HepG2 (cell line): ENCODE data around the gene DRC3.

Source experiments
- CEBPB ChIP-seq: IDR thresholded peaks from 2 replicates; pipeline ENCODE4 v1.6.1; 2011; ENCODE audit warnings: low read depth, low read length, improper control_type of control experiment, borderline replicate concordance
- CERS6 ChIP-seq: sonication (generic); formaldehyde crosslinking; IDR thresholded peaks from 2 replicates; pipeline ENCODE4 v1.5.0; 2020; ENCODE audit warnings: missing genetic modification reagents
- CHD2 ChIP-seq: IDR thresholded peaks from 2 replicates; pipeline ENCODE4 v1.6.1; 2011; ENCODE audit warnings: low read depth, low read length, improper control_type of control experiment
- GABPA ChIP-seq, 2 experiments: IDR thresholded peaks; 2 replicates each; pipeline ENCODE4 v1.6.1; 2011 to 2016; ENCODE audit warnings: low read depth in 2 of 2, low read length in 1 of 2, missing biosample characterization in 1 of 2, missing genetic modification characterization in 1 of 2
- NR3C1 ChIP-seq: sonication (generic); formaldehyde crosslinking; IDR thresholded peaks from 2 replicates; pipeline ENCODE4 v1.4.0; 2020; ENCODE audit warnings: missing genetic modification reagents
- TCF7L2 ChIP-seq: IDR thresholded peaks from 2 replicates; pipeline ENCODE4 v1.6.1; 2011; ENCODE audit warnings: mild to moderate bottlenecking, low read depth, low read length, moderate library complexity
- ZBTB7A ChIP-seq: sonication (generic); formaldehyde crosslinking; IDR thresholded peaks from 2 replicates; pipeline ENCODE4 v1.8.0; 2022; ENCODE audit warnings: mild to moderate bottlenecking, missing genetic modification reagents
- ZFX ChIP-seq: sonication (generic); formaldehyde crosslinking; IDR thresholded peaks from 2 replicates; pipeline ENCODE4 v1.4.0; 2020; ENCODE audit warnings: mild to moderate bottlenecking, low read depth, missing genetic modification reagents, moderate library complexity
- ZNF101 ChIP-seq: sonication (generic); formaldehyde crosslinking; IDR thresholded peaks from 2 replicates; pipeline ENCODE4 v1.4.0; 2020; ENCODE audit warnings: mild to moderate bottlenecking, low read depth, missing genetic modification reagents, borderline replicate concordance
- ZNF629 ChIP-seq: sonication (generic); formaldehyde crosslinking; conservative IDR thresholded peaks from 2 replicates; pipeline ENCODE4 v1.5.0; 2020; ENCODE audit warnings: missing genetic modification reagents
- ZNF746 ChIP-seq: sonication (generic); formaldehyde crosslinking; IDR thresholded peaks from 2 replicates; pipeline ENCODE4 v1.8.0; 2022; ENCODE audit warnings: mild to moderate bottlenecking, missing genetic modification reagents
- TF ChIP-seq, protein P1 (sequence below): fragments of 450-650 bp; IDR thresholded peaks from 2 replicates; pipeline ENCODE4 v1.6.1; 2017; ENCODE audit warnings: mild to moderate bottlenecking
- TF ChIP-seq, protein P2 (sequence below): sonication (generic); formaldehyde crosslinking; IDR thresholded peaks from 2 replicates; pipeline ENCODE4 v1.5.0; 2020; ENCODE audit warnings: mild to moderate bottlenecking, missing genetic modification reagents, moderate library complexity

GRCh38 chr17:17959520-17960361 lies 12.9 kb upstream of the DRC3 start:
- TF ChIP-seq ZNF629 (CRISPR knock-in tag) (no peak), ZFX (CRISPR knock-in tag) (no peak), ZBTB7A (no peak), ZNF746 (no peak), GABPA (IDR thresholded peaks at IDR 0.05; ENCODE audit: low read depth, low read length) (no peak), GABPA (CRISPR knock-in tag; IDR thresholded peaks at IDR 0.05; ENCODE audit: low read depth) (no peak), ZNF101 (CRISPR knock-in tag) (no peak), CHD2 (no peak), CERS6 (CRISPR knock-in tag) (no peak), TCF7L2 (no peak), CEBPB (no peak), NR3C1 (CRISPR knock-in tag) (no peak)
- TF ChIP-seq, protein P1, sequence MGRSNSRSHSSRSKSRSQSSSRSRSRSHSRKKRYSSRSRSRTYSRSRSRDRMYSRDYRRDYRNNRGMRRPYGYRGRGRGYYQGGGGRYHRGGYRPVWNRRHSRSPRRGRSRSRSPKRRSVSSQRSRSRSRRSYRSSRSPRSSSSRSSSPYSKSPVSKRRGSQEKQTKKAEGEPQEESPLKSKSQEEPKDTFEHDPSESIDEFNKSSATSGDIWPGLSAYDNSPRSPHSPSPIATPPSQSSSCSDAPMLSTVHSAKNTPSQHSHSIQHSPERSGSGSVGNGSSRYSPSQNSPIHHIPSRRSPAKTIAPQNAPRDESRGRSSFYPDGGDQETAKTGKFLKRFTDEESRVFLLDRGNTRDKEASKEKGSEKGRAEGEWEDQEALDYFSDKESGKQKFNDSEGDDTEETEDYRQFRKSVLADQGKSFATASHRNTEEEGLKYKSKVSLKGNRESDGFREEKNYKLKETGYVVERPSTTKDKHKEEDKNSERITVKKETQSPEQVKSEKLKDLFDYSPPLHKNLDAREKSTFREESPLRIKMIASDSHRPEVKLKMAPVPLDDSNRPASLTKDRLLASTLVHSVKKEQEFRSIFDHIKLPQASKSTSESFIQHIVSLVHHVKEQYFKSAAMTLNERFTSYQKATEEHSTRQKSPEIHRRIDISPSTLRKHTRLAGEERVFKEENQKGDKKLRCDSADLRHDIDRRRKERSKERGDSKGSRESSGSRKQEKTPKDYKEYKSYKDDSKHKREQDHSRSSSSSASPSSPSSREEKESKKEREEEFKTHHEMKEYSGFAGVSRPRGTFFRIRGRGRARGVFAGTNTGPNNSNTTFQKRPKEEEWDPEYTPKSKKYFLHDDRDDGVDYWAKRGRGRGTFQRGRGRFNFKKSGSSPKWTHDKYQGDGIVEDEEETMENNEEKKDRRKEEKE = no peak
- TF ChIP-seq, protein P2, sequence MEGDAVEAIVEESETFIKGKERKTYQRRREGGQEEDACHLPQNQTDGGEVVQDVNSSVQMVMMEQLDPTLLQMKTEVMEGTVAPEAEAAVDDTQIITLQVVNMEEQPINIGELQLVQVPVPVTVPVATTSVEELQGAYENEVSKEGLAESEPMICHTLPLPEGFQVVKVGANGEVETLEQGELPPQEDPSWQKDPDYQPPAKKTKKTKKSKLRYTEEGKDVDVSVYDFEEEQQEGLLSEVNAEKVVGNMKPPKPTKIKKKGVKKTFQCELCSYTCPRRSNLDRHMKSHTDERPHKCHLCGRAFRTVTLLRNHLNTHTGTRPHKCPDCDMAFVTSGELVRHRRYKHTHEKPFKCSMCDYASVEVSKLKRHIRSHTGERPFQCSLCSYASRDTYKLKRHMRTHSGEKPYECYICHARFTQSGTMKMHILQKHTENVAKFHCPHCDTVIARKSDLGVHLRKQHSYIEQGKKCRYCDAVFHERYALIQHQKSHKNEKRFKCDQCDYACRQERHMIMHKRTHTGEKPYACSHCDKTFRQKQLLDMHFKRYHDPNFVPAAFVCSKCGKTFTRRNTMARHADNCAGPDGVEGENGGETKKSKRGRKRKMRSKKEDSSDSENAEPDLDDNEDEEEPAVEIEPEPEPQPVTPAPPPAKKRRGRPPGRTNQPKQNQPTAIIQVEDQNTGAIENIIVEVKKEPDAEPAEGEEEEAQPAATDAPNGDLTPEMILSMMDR (CRISPR knock-in tag) = no peak
